Stimulated activated CD8-positive, alpha-beta memory T cell treated with anti-CD3 and anti-CD28 coated beads, Interleukin-15, amount 100 ng/mL, for 24 hours (primary cell): ENCODE results near the gene EFHB.
"Not testable (repeated sequence)": the region's sequence is repeated elsewhere in the genome, so short reads cannot be mapped to it uniquely, and the experiment has no call there.

Experiments
- DNase-seq: peaks from one replicate; pipeline ENCODE4 v3.0.0-alpha.2; 2020; ENCODE audit warnings: low read depth

The EFHB gene

DNA sequence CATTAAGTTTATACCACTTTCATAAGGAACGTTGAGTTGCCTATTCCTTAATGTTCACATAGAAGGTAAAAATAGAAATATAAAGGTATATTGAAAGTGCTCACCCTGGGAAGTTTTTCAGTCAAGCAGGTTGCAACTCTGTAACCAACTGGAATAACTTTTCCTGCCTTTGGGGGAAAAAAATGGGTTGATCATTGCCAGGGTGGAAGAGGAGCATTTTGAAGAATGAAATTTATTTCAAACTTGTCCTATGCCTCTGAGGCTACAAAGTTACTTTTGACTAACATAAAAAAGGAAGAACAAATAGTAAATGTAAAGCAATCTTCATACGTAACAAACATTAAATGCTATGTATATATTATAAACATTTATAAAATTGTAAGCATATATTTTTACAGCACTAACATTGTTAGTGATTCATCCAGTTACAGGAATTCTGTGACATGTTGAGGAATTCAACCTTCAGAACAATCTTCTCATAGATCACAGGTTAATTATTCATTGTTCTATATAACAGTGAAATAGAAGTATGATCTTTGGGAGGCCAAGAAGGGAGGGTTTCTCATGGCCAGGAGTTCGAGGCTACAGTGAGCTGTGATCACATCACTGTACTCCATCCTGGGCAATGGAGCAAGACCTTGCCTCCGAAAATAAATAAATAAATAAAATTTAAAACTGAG, 13.5 kb downstream of the EFHB start:
- no peak for DNase-seq

DNA sequence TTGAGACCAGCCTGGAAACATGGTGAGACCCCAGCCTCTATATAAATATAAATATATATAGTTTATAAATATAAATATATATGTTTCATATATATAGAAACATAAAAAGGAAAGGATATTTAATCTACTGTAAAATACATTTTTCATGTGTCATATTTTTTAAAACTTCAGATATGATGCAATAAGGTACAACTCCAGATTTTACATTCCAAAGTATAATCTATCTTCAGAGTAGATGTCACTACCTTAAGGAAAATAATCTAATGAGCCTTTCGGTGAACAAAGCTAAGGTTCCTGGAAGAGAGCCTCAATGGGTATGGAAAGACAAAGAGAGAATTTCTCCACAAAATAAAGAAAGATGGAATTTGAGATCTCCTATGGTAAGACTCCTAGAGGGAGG, 16.9 kb downstream of the EFHB start:
- DNase-seq, result no peak

DNA sequence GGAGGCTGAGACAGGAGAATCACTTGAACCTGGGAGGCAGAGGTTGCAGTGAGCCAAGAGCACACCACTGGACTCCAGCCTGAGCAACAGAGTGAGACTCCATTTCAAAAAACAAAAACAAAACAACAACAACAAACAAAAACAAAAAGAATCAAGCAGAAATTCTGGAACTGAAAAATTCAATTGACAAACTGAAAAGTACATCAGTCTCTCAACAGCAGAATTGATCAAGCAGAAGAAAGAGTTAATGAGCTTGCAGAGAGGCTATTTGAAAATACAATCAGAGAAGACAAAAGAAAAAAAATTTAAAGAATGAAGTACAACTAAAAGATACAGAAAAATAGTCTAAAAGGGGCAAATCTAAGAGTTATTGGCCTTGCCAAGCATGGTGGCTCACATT, 22.6 kb downstream of the EFHB start:
- no peak for DNase-seq

DNA sequence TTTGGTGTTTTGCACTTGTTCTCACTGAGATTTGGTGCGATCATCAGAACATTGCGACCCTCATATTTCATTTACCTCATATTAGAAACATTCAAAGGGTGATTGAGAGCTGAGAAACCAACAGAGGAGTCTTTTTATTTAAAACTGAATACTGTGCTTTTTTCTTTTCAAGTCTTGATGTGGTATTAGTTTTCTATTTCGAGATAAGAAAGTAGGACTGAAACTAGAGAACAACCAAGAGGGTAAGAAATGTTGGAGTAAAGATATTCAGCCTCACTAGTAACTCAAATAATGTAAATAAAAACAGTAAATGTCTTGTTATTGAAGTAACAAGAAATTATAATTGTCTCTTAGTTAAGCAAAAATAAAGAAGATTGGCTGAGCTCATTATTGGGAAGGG, 26.5 kb downstream of the EFHB start:
- DNase-seq, result no peak

DNA sequence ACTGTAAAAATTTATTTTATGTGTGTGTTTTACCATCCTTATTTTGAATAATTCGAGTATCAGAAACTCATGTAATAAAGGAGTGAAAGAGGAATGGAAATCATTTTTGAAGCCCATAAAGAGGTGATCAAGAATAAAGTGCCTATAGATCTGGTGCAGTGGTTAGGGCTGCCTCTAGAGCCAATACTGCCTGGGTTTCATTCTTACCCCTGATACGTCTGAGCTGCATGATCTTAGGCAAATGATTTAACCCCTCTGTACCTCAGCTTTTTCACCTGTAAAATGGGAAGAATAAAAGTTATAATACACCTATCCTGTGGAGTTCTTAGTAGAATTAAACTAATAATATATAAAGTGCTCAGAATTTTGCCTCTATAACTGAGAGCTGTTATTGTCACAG, 30.4 kb downstream of the EFHB start:
- DNase-seq, result no peak

DNA sequence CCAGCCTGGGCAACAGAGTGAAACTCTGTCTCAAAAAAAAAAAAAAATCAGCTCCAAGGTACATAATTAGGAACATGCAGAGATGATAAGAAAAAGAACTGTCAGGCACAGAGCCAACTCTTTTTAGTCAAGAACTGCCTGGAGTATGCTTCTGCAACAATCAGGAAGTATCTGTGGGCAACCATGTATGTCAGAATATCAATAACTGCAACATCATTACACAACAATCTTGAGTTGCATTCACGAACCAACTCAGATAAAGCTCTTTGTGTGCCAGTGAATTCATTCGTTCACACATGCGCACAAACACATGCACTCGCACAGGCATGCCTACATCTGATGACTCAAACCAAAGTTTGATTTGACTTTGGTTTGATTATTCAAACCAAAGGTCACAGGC, 32.1 kb downstream of the EFHB start:
- no peak for DNase-seq

DNA sequence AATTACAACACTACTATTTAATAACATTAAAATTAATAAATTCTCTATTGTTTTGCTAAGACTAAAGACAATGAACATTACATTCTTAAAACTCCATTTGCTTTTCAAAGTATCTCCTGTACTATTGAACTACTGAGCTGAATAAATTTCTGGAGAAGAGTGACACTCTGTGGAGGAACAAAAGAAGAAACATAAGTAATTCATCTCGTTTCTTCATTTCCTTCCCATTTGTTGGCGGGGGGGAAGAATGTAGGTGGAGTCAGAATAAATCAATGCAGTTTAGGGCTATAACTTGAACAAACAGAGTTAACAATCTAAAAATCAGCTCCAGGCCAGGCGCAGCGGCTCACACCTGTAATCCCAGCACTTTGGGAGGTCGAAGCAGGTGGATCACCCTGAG, 32.7 kb downstream of the EFHB start:
- no peak for DNase-seq

DNA sequence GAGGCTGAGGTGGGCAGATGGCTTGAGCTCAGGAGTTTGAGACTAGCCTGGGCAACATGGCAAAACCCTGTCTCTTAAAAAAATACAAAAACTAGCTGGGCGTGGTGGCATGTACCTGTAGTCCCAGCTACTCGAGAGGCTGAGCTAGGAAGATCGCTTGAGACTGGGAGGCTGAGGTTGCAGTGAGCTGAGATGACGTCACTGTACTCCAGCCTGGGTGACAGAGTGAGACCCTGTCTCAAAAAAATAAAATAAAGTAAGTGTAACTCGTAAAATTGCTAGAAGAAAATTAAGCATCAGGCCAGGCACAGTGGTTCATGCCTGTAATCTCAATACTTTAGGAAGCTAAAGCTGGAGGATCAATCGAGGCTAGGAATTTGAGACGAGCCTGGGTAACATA, 34.2 kb downstream of the EFHB start:
- not testable (repeated sequence) for DNase-seq

DNA sequence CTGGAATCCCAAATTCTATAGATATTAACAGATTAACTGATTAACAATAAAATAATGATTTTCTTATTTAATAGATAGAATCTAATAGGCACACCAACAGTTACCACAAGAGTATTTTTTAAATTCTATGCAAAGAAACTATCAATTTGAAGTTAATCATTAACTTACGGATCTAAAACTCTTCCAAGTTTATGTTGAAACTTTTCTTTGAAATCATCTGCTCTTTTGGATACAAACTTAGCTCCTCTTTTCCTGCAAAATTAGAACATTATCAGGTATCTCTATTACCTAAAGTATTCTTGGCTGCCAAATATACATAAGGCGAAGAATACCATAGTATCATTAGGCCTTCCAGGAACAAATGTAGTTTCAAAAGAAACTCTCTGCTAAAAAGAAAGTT, 34.8 kb downstream of the EFHB start:
- DNase-seq, result no peak

DNA sequence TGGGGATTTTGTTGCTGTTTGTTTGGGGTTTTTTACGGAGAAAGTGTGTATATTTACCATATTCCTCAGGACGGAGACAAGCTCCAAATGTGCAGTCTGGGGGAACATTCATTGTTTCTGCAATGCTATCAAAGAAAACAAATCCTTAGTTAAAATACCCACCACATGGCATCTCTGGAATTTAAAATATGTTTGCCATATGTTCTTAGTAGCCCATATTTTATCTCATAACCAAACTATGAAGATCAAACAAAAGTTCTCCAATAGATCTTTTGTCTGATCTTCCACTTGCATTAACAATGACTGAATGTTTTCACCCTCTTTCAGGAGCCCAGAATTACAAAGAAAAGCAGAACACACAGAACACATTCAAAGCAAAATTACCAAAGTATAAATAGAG, 35.3 kb downstream of the EFHB start:
- no peak for DNase-seq

DNA sequence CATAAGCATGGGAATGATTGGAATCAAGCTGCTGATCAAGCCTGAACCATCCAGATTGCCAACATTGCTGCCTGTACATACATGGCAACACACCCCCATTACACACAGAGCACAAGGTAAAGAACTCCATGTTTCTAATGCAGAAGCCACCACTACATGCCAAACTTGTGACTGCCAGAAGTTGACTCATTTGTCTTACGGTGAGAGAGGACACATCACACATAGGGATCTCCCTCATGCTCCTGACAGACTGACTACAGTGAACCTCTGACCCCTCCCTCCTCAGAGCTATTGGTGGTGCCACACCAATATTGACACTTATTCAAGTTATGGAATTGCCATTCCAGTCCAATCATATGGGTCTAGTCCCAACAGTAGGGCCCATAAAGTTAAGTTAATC, 42.3 kb downstream of the EFHB start:
- DNase-seq, result no peak

DNA sequence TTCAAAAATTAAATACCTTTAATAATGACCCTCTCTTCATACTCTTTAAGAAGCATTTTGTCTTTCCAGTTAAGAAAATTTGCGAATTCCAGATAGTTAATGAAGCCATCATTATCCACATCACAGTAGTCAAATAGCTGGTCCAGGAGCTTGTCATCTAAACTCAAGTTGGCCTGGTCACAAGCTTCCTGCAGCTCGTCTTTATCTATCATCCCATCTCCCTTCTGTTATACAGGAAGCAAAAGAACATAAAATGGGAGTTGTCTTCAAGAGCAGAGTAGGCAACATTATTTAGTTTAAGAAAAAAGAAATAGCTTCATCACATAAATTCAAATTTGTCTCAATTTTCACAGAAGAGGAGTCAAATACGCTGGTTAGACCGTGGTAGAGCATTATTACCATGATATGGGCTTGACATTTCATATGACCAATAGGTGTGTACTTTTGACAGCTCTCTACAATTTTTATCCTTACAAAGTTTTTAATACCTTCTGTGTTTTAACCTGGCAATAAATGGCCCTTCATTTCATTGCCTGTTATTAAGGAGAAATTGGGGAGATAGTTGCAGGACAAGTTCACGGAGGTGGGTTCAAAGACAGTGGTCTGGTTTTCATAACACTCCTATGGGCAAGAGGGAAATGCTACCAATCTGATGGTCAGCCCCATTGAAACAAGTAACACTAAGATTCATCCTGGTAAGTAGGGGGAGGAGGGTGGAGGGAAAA, 45.4 kb downstream of the EFHB start:
- DNase-seq, result no peak

DNA sequence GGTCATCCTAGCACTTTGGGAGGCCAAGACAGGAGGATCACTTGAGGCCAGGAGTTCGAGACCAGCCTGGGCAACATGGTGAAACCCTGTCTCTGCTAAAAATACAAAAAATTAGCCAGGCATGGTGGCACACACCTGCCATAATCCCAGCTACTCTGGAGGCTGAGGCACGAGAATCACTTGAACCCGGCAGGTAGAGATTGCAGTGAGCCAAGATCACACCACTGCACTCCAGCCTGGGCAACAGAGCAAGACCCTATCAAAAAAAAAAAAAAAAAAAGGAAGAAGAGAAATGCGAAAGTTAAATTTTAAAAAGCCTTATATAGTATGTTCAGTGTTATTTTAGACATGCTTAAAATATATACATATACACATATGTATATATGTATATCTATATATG, 46.9 kb downstream of the EFHB start:
- DNase-seq, result not testable (repeated sequence)

DNA sequence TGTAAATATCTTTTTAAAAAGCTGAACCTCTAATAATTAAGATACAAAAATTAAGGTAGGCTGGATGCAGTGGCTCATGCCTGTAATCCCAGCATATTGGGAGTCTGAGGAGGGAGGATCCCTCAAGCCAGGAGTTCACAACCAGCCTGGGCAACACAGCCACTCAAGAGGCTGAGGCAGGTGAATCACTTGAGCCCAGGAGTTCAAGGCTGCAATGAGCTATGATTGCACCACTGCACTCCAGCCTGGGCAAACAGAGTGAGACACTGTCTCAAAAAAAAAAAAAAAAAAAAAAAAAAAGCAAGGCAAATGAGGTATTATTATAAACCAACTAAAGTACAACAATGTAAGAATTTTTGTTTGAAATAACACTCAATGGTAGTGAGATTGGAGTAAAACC, 47.6 kb downstream of the EFHB start:
- no peak for DNase-seq

DNA sequence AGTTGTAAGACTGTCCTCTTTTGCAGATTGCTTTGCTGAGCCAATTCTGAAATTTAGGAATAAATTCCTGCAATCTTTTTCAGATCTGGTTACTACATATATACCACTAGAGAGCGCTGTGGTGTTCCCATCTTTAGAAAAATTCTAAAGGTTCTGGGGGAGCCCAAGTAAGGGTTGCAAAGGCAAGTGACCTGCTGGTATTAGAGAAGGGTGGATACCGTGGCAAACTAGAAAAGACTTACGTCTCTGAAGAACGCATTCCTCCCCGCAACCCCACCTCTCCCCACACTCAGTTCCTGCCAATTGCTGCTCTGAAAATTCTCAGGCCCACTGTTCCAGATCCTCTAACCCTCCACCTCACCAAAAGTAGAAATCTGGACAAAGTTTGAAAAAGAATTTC, 48.5 kb downstream of the EFHB start:
- DNase-seq, result no peak

DNA sequence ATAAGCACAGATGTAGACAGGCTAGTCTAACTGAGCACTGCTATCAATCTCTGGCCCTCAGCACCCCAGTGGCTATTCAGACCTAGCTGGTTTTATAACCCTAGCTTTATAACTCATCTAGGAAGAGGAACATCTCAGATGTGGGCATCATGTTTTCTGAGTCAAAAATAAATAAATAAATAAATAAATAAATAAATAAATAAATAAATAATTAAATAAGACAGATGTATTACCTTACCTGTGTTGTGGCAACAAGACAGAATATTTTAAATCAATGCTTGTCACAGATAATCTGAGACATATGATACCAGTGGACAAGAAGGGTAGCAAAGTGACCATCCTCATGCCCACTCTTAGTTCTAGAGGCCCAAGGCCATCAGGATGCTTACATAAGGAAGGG, 52.2 kb downstream of the EFHB start:
- DNase-seq, result no peak

DNA sequence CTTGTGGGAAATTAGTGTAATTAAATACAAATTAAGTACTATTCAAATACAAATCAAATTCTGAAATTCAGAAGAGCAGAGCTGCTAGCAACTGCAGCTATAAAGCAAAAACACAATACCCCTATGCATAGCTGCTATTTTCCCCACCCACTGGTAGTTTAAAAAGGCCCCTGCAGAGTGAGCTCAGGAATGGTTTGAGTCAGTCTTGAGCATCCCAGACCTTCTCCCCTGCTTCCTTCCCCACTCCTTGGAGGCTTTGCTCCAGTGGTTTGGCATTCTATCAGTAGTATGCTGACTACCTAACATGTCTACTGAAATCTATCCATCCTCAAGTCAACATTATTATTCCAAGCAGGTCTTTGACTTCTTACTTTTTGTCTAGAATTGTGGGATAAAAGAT, 53.0 kb downstream of the EFHB start:
- DNase-seq, result no peak

DNA sequence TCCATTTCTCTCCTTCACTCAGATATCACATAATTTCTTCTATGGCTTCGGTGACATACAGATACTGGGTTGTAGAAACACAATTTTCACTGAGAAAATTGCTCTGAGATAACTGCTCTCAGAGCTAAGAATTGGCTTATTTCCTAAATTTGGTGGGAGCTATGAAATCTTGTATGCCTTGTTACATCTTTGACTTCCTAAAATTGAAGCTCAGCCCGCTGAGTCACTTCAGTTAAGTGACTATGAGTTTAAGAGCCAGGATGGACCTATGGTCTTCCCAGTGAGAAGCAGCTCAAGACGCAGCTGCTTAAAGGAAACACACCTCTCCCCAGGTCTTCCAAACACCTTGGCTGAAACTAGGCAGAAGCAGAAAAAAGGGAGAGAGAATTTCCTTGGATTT, 56.4 kb downstream of the EFHB start:
- no peak for DNase-seq

DNA sequence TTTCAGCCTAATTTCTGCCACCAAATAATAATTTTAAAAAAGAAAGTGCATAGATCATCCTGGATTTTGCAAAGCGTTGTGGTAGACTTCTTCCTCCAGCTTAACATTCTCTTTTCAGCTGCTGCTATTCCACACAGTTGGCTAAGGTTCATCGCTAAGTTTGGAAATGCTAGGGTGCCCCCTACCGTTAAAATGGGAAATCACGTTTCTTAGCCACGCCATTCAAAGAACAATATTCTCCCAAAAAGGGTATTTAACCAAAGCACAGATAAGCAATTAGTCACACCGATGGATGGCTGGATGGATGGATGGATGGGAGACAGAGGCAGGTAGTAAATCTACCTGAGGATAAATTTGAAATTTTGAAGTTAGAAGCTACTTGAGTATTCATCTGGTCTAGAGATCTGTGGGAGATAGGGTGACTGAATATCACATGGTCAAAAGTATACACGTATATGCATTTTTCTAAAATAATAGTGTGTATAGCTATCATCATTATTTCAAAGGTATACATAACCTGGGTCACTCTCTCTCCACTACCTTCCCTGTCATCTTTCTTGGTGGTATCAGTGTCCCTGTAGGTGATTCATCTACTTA, 67.2 kb downstream of the EFHB start:
- no peak for DNase-seq

DNA sequence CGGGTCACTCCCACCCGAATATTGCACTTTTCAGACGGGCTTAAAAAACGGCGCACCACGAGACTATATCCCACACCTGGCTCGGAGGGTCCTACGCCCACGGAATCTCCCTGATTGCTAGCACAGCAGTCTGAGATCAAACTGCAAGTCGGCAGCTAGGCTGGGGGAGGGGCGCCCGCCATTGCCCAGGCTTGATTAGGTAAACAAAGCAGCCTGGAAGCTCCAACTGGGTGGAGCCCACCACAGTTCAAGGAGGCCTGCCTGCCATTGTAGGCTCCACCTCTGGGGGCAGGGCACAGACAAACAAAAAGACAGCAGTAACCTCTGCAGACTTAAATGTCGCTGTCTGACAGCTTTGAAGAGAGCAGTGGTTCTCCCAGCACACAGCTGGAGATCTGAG, 78.7 kb downstream of the EFHB start:
- DNase-seq, result not testable (repeated sequence)

DNA sequence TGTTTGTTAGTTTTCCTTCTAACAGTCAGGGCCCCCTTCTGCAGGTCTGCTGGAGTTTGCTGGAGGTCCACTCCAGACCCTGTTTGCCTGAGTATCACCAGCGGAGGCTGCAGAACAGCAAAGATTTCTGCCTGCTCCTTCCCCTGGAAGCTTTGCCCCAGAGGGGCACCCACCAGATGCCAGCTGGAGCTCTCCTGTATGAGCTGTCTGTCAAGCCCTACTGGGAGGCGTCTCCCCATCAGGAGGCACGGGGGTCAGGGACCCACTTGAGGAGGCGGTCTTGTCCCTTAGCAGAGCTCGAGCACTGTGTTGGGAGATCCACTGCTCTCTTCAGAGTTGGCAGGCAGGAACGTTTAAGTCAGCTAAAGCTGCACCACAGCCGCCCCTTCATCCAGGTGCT, 87.4 kb downstream of the EFHB start:
- DNase-seq, result not testable (repeated sequence)
